Measurements from ENCODE around the gene PSMG2. TPM values are rescaled to one million over a fixed set of nuclear protein-coding genes. Genes with fewer than 3 reads are reported as not detected.

PSMG2 gene
- total and polyA plus RNA-seq, 2 of the 13 experiments (the other 11 are each of a cell fraction or from before 2014, with no cell fraction given), result 53.4 to 94.8 TPM

- no peak for TF ChIP-seq ZBTB49 (CRISPR knock-in tag; IDR thresholded peaks at IDR 0.05; ENCODE audit: borderline replicate concordance)
- no peak for TF ChIP-seq GABPA (IDR thresholded peaks at IDR 0.05; ENCODE audit: low read depth, low read length)
- TF ChIP-seq GABPA (CRISPR knock-in tag; IDR thresholded peaks at IDR 0.05; ENCODE audit: low read depth), result peak; percentile 58
- no peak for TF ChIP-seq BHLHE40 (IDR thresholded peaks at IDR 0.05; ENCODE audit: low read length)
- no peak for TF ChIP-seq ZNF672 (CRISPR knock-in tag; IDR thresholded peaks at IDR 0.05)
- TF ChIP-seq DDIT3 (CRISPR knock-in tag; IDR thresholded peaks at IDR 0.05), result no peak
- peak; percentile 51; the same call in 1 of the 2 replicates for TF ChIP-seq CREM (IDR thresholded peaks at IDR 0.05)
- TF ChIP-seq CREM (CRISPR knock-in tag; IDR thresholded peaks at IDR 0.05), result no peak
- no peak for TF ChIP-seq SP4 (CRISPR knock-in tag; IDR thresholded peaks at IDR 0.05)
- TF ChIP-seq TBX2 (CRISPR knock-in tag; IDR thresholded peaks at IDR 0.05; ENCODE audit: borderline replicate concordance), result peak; percentile 63
- peak; percentile 5; the same call in 1 of the 2 replicates for TF ChIP-seq ZNF101 (CRISPR knock-in tag; IDR thresholded peaks at IDR 0.05; ENCODE audit: borderline replicate concordance, low read depth)
- no peak for TF ChIP-seq SMARCC2 (IDR thresholded peaks at IDR 0.05)
- TF ChIP-seq ZNF563 (CRISPR knock-in tag; IDR thresholded peaks at IDR 0.05), result no peak
- no peak for TF ChIP-seq ESRRA (CRISPR knock-in tag; IDR thresholded peaks at IDR 0.05; ENCODE audit: low read depth)
- peak; percentile 49 for TF ChIP-seq DRAP1 (CRISPR knock-in tag; IDR thresholded peaks at IDR 0.05)
- TF ChIP-seq ZNF577 (CRISPR knock-in tag; IDR thresholded peaks at IDR 0.05; ENCODE audit: borderline replicate concordance, low read depth), result no peak
- no peak for TF ChIP-seq SOX13 (IDR thresholded peaks at IDR 0.05)
- TF ChIP-seq SOX13 (CRISPR knock-in tag; conservative IDR thresholded peaks at IDR 0.05 in 1 of 2, IDR thresholded peaks at IDR 0.05 in 1 of 2), result peak in 1 of 2 experiments; percentile 37; a peak in 1 of 4 replicates
- peak; percentile 62; the same call in 1 of the 2 replicates for TF ChIP-seq TBX3 (IDR thresholded peaks at IDR 0.05; ENCODE audit: borderline replicate concordance)
- no peak for TF ChIP-seq ZNF207 (IDR thresholded peaks at IDR 0.05; ENCODE audit: borderline replicate concordance)
- TF ChIP-seq, protein P1, sequence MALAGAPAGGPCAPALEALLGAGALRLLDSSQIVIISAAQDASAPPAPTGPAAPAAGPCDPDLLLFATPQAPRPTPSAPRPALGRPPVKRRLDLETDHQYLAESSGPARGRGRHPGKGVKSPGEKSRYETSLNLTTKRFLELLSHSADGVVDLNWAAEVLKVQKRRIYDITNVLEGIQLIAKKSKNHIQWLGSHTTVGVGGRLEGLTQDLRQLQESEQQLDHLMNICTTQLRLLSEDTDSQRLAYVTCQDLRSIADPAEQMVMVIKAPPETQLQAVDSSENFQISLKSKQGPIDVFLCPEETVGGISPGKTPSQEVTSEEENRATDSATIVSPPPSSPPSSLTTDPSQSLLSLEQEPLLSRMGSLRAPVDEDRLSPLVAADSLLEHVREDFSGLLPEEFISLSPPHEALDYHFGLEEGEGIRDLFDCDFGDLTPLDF (CRISPR knock-in tag; IDR thresholded peaks at IDR 0.05), result peak; percentile 90
- no peak for TF ChIP-seq TGIF2 (CRISPR knock-in tag; IDR thresholded peaks at IDR 0.05)
- TF ChIP-seq MTF1 (CRISPR knock-in tag; IDR thresholded peaks at IDR 0.05), result no peak
- TF ChIP-seq KDM3A (CRISPR knock-in tag; IDR thresholded peaks at IDR 0.05; ENCODE audit: low read depth), result peak; percentile 69; the same call in 1 of the 2 replicates
- peak; percentile 71 for TF ChIP-seq ELF3 (CRISPR knock-in tag; IDR thresholded peaks at IDR 0.05)
- TF ChIP-seq MEIS1 (CRISPR knock-in tag; IDR thresholded peaks at IDR 0.05; ENCODE audit: borderline replicate concordance), result peak; percentile 23; the same call in 1 of the 2 replicates
- TF ChIP-seq ZFP82 (CRISPR knock-in tag; IDR thresholded peaks at IDR 0.05; ENCODE audit: borderline replicate concordance), result peak; percentile 88; the same call in 1 of the 2 replicates
Measured at GRCh38 chr18:12702221-12703095, at the start of gene PSMG2, which contains the start of gene CEP76 (continued).

Measured in HepG2 (cell line).